Medulla oblongata (tissue), 1 donor: Measurements from ENCODE around the gene MRPL11.
A peak's percentile ranks its signal among the peaks of the same experiment; 100 is the strongest.

Experiments
- DNase-seq: peaks from one replicate; pipeline ENCODE4 v3.0.0-alpha.2; 2015; ENCODE audit errors: extremely low spot score

MRPL11 gene

GRCh38 chr11:66438504-66439466 is at the start of gene MRPL11:
TSS of gene MRPL11 (minus strand) at chr11:66438848. CDS start at chr11:66438754, 94 bp downstream.
- DNase-seq, result peak; percentile 95

GRCh38 chr11:66484806-66485380 is 46.2 kb upstream of the MRPL11 start:
- no peak for DNase-seq

GRCh38 chr11:66480117-66480938 is 41.7 kb upstream of the MRPL11 start, which contains the start of gene DPP3:
TSS of gene DPP3 (plus strand) at chr11:66480434. CDS start at chr11:66482201, 1,767 bp downstream.
- DNase-seq, result peak; percentile 98

GRCh38 chr11:66479394-66480116 is 40.9 kb upstream of the MRPL11 start:
- DNase-seq, result peak; percentile 18

- peak; percentile 7 for DNase-seq
Measured at GRCh38 chr11:66478729-66479393, 40.2 kb upstream of the MRPL11 start.

GRCh38 chr11:66477263-66478201 is 38.9 kb upstream of the MRPL11 start:
- no peak for DNase-seq

GRCh38 chr11:66476841-66477251 is 38.2 kb upstream of the MRPL11 start:
- DNase-seq, result no peak

- no peak for DNase-seq
Measured at GRCh38 chr11:66476173-66476840, 37.7 kb upstream of the MRPL11 start.

GRCh38 chr11:66475349-66476172 is 36.9 kb upstream of the MRPL11 start:
- no peak for DNase-seq

- no peak for DNase-seq
Measured at GRCh38 chr11:66473608-66474515, 35.2 kb upstream of the MRPL11 start.

- DNase-seq, result no peak
Measured at GRCh38 chr11:66473167-66473566, 34.5 kb upstream of the MRPL11 start.

- no peak for DNase-seq
Measured at GRCh38 chr11:66472054-66472453, 33.4 kb upstream of the MRPL11 start.

GRCh38 chr11:66471142-66471541 is 32.5 kb upstream of the MRPL11 start:
- DNase-seq, result no peak

- no peak for DNase-seq
Measured at GRCh38 chr11:66470015-66470414, 31.4 kb upstream of the MRPL11 start.

GRCh38 chr11:66469441-66469840 is 30.8 kb upstream of the MRPL11 start:
- DNase-seq, result no peak

GRCh38 chr11:66468691-66469090 is 30.0 kb upstream of the MRPL11 start:
- DNase-seq, result no peak

- peak; percentile 38 for DNase-seq
Measured at GRCh38 chr11:66467756-66468155, 29.1 kb upstream of the MRPL11 start.
